ENCODE data around the gene GTF2F2.

DNA sequence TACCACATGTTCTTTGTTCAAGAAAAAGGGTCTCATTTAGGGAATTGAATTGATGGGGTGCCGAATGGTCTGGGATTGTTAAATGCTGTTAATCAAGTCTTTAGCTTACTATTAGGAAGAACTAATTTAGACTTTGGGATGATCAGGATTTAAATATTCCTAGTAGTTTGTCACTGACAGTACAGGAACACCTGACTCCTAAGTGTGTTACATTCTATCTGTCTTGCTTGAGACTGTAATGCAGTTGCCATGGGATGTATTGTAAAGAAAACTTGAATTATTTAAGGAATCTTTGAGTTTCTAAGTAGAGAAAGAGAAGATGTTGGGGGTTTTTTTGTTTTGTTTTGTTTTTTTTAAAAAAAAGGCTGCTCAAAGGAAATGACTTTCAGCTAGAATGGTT lies 98.4 kb downstream of the GTF2F2 start:
- TF ChIP-seq EP300 (IDR thresholded peaks at IDR 0.05) (no peak), POLR2AphosphoS5 (IDR thresholded peaks at IDR 0.05) (no peak), POLR2A (IDR thresholded peaks at IDR 0.05) (no peak)
- TF ChIP-seq, protein P1, sequence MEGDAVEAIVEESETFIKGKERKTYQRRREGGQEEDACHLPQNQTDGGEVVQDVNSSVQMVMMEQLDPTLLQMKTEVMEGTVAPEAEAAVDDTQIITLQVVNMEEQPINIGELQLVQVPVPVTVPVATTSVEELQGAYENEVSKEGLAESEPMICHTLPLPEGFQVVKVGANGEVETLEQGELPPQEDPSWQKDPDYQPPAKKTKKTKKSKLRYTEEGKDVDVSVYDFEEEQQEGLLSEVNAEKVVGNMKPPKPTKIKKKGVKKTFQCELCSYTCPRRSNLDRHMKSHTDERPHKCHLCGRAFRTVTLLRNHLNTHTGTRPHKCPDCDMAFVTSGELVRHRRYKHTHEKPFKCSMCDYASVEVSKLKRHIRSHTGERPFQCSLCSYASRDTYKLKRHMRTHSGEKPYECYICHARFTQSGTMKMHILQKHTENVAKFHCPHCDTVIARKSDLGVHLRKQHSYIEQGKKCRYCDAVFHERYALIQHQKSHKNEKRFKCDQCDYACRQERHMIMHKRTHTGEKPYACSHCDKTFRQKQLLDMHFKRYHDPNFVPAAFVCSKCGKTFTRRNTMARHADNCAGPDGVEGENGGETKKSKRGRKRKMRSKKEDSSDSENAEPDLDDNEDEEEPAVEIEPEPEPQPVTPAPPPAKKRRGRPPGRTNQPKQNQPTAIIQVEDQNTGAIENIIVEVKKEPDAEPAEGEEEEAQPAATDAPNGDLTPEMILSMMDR (IDR thresholded peaks at IDR 0.05), result no peak
